Cardiac ventricle fibroblast (primary cell): ENCODE measurements around the gene DGCR8. TPM values are rescaled to one million over a fixed set of nuclear protein-coding genes. Genes with fewer than 3 reads are reported as not detected.

ENCODE experiments used
- total RNA-seq: library from RNA; depleted of rRNA; stranded (reverse); fragments of >200 nt; gene quantifications from 2 replicates; pipeline ENCODE4 v1.2.3, GENCODE V29; 2015

The DGCR8 gene
- 16.2 and 16.5 TPM in 2 replicates for total RNA-seq

DNA sequence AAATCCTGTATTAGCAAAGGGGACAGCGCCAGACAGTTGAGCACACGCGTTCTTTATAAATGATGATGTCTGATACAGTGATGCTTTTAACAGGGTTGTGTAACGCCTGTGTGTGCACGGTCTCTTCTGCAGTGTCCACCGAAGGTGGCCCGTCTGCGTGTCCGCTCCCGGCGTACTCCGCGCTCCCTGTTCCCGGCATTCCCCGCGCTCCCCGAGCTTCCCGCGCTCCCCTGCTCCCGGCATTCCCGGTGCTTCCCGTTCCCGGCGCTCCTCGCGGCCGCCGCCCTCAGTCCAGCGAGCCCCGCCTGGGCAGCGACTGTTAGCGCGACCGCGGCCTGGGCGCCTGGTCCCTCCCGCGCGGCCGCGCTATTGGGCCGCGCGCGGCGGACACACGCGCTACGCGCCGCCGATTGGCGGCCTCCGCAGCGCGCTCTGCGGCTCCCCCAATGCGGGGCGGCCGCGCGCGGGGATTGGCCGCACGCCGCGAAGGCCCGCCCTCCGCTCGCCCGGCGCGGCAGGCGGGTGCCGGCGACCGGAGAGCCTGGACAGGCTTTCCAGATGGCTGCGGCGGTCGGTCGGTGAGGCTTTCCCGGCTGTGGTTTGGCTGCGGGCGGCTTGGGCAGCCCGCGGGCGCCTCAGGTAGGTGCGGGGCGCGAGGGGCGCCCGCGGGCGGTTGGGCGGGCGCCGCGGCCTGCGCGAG, at the start of gene DGCR8:
TSS of gene DGCR8 (plus strand) at position 497 of the 700 bp plus-strand sequence. CDS start 5,723 bp downstream, outside the sequence.

DNA sequence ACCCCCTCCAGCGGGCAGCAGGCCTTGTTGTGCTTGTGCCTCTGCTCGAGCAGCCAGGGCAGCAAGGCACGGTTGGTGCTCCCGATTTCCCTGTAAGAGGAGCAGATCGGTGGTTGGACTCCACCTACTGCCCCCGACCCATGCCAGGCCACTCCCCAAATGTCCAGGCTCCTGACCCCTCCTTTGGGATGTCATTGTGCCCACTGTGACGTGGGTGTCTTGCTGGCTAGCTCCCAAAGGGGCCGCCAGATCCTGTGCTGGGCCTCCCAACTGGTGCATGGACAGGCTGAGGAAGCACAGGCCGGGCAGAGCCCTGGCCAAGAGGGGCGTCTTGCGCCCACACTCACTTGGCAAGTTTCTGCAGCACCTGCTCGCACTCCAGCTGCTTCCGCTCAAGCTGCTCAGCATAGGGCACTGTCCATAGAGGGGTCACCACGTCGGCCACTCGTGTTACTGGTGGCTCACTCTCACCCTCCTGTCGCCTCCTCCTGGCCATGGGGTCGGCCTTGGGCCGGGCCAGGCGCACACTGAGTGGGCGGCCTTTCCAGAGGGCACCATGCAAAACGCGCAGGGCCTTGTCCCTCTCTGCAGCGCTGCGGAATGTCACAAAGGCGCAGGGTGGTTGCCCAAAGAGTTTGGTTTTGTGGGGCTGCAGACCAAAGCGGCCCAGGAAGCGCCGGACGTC, 35.8 kb downstream of the DGCR8 start, which contains the start of gene RANBP1:
TSS of gene RANBP1 (plus strand) at position 414 of the 685 bp plus-strand sequence. CDS start at position 495, 81 bp downstream.

DNA sequence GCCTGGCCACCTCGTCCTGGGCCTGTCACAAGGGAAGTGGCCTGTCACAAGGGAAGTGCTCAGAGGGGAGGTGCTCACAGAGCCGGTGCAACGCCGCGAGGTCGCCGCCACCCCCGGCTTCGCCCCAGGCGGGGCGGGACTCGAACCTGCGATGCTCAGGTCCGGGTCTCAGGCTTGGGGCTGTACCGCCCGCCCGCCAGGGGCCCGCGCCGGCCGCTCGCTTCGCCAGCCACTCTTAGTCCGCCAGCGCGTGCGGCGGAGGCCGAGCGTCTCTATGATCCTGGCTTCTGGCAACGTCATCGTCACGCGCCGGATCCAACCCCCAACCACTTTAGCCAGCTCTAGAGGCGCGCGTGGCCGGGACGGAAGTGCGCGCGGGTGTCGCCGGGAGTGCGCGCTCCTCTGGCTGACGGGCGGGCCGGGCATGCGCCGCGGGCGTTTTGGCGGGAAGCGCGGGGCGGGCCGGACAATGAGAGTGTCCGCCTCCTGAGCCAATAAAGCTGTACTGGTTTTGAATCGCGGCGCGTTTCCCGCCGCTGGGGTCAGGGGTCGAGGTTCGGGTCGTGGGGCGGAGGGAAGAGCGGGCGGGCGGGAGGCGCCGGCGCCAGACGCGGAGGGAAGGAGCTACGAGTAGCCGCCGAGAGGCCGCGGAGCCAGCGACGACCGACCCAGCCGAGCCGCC, 37.1 kb downstream of the DGCR8 start, which contains the start of gene TRMT2A:
TSS of gene TRMT2A (minus strand) at position 276 of the 682 bp plus-strand sequence. CDS start 320 bp downstream, outside the sequence.

DNA sequence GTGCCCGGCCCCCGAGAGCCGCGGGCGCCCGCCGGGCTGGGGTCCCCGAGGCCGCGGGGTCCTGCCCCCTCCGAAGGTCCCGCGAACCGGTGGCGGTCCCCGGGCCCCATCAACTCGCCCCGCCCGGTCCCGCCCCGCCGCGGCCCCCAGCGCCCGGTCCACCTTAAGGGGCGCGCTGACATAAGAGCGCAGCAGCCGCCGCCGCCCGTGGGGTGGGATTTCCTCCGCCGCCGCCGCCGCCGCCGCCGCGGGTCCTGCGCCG, 51.5 kb downstream of the DGCR8 start, which contains the start of gene ZDHHC8:
TSS of gene ZDHHC8 (plus strand) at position 208 of the 262 bp plus-strand sequence. CDS start 144 bp downstream, outside the sequence.

DNA sequence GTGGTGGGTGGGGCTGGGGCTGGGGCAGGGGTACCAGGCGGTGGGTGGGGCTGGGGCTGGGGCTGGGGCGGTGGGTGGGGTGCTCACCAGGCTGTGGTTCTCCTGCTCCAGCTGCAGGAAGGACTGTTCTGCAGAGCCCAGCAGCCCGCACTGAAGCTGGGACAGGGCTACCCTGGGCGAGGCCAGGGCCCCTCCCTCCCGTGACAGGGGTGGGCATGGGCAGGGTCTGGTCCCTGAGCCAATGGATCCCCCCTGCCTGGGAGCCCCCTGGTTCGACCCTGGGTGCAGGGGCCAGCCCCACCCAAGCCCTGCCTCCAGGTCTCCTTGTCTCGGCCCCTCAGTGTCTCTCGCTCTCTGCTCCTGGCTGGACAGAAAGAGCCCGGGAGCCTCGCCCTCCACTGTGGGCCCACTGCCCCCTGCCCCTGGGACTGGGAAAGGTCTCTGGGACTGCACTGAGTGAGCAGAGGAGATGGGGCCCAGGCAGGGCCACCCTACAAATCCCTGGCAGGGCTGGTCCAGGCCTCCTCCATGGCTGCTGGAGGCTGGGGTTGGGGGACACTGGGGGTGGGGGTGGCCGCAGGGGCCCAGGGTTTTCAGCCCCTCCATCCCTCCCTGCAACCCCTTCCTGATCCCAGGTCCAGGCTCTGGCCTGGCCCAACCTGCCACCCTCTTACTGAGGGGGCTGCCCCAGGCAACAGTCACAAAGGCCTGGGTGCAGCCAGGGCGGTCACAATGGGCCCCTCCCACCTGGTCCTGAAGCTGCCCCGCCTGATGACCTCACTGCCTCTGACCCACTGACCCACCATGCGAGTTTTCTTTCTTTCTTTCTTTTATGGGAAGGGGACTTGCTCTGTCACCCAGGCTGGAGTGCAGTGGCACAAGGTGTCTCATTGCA, 70.6 kb downstream of the DGCR8 start, which contains the start of gene CCDC188:
TSS of gene CCDC188 (minus strand) at position 675 of the 895 bp plus-strand sequence. CDS start at position 606, 69 bp downstream.

Other genes with a start within 250 kb of the DGCR8 start
- 5.9 and 11.9 TPM in 2 replicates for gene GNB1L, start 225.4 kb upstream of the DGCR8 start, total RNA-seq
- 11.2 and 12.8 TPM in 2 replicates for gene RTL10, start 225.4 kb upstream of the DGCR8 start, total RNA-seq
- 304 and 317 TPM in 2 replicates for gene COMT, start 138.5 kb upstream of the DGCR8 start, total RNA-seq
- 10.6 and 16.3 TPM in 2 replicates for gene TXNRD2, start 138.4 kb upstream of the DGCR8 start, total RNA-seq
- gene ARVCF, start 63.4 kb upstream of the DGCR8 start, total RNA-seq, result 3.9 TPM in 2 replicates
- gene TANGO2, start 59.1 kb upstream of the DGCR8 start, total RNA-seq, result 12.5 and 30.2 TPM in 2 replicates
- 147 and 225 TPM in 2 replicates for gene RANBP1, start 35.9 kb downstream of the DGCR8 start, total RNA-seq
- gene TRMT2A, start 37.0 kb downstream of the DGCR8 start, total RNA-seq, result 32.5 and 33.1 TPM in 2 replicates
- gene ZDHHC8, start 51.6 kb downstream of the DGCR8 start, total RNA-seq, result 16.2 and 18.7 TPM in 2 replicates
- gene CCDC188, start 70.8 kb downstream of the DGCR8 start, total RNA-seq, result 0.75 TPM in 1 of 2 replicates, not detected in the other
- gene RTN4R, start 188.1 kb downstream of the DGCR8 start, total RNA-seq, result 0.05 TPM in 1 of 2 replicates, not detected in the other
- gene DGCR6L, start 239.8 kb downstream of the DGCR8 start, total RNA-seq, result 67.4 and 73.9 TPM in 2 replicates